PC-3 (cell line): ENCODE data around the gene BARHL1.

ENCODE experiments used
- CTCF ChIP-seq: fragments of 300-600 bp; sonication (generic); conservative IDR thresholded peaks from 2 replicates; pipeline ENCODE4 v1.5.1; 2017; ENCODE audit warnings: antibody characterized with exemption, low read depth, mild to moderate bottlenecking, low read length
- EZH2 ChIP-seq: fragments of 300-600 bp; sonication (generic); IDR thresholded peaks from one replicate; pipeline ENCODE4 v1.6.1; 2017; ENCODE audit warnings: antibody characterized with exemption, mild to moderate bottlenecking, low read length; ENCODE audit not compliant: unreplicated experiment
- EZH2phosphoT487 ChIP-seq: fragments of 300-600 bp; sonication (generic); IDR thresholded peaks from 2 replicates; pipeline ENCODE4 v1.6.1; 2018; ENCODE audit warnings: mild to moderate bottlenecking, antibody characterized with exemption, low read length, borderline replicate concordance

DNA sequence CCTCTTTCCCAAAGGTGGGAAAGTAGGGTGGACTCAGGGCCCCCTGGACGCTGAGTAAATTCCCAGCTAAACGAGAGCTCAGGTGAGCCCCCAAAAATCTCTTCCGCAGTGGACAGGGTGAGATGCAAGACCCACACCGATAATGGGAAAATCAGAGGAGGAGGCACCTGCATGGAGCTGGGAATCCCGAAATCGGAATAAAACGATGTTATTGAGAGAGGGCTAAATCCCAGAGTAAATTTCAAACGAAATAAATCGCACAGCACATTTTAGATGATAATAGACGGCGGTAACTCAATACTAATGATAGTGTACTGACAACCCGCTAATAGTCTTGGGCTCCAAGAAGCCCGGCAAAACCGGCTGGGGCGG, 3.0 kb upstream of the BARHL1 start:
- TF ChIP-seq EZH2 (no peak), CTCF (no peak), EZH2phosphoT487 (no peak)
